ENCODE measurements around the gene NDST3. TPM values are rescaled to one million over a fixed set of nuclear protein-coding genes. Genes with fewer than 3 reads are reported as not detected.

NDST3 gene
- total RNA-seq, 1 experiment from 2014 or later, result not detected

- no peaks in the 10 kb centered on the region for H3K27me3 ChIP-seq (ENCODE audit: control insufficient read depth, insufficient read depth, low read length)
- H3K27ac ChIP-seq (ENCODE audit: low read length), result no peak overlapping the region
- POLR2A ChIA-PET, result no interaction called here
- no peak overlapping the region for H3K4me3 ChIP-seq (ENCODE audit: low read depth in 2 of 2, low read length in 2 of 2)
- 0 out of 2 replicates have a peak, but pooled peaks have one; percentile 9 for ATAC-seq
- in situ Hi-C loops (cut with HindIII; ENCODE audit: low pct_unique_long_range_greater_than_20kb, low sequenced_read_pairs) (no loop called here), intact Hi-C loops (cut with micrococcal nuclease; ENCODE audit: unreplicated experiment) (loop anchor here (2.0 kb wide), 1 partner anchor 71 kb away; the partner anchor contains the start of gene PRSS12)
- no TSS peak for BruUV-seq (replicated peaks)
- no peaks in the 10 kb centered on the region for H3K9me3 ChIP-seq (ENCODE audit: control insufficient read depth, insufficient read depth, low read depth, low read length)
- peaks cover 14% of the 10 kb centered on the region for H3K36me3 ChIP-seq (ENCODE audit: control insufficient read depth, insufficient read depth, low read length)
- peaks cover 16% of the 10 kb centered on the region for H3K4me1 ChIP-seq (ENCODE audit: control insufficient read depth, insufficient read depth, low read length)
- TF ChIP-seq CTCF (IDR thresholded peaks at IDR 0.05), result no peak
- TF ChIP-seq POLR2AphosphoS5 (IDR thresholded peaks at IDR 0.05; ENCODE audit: low read depth, low read length), result no peak; the same call in 1 of the 2 replicates
- CTCF ChIA-PET, result no interaction called here
- DNase-seq (ENCODE audit: low read depth, low spot score), result no peak
Measured at GRCh38 chr4:118281611-118282442, 247.5 kb downstream of the NDST3 start.

- in situ Hi-C loops (cut with HindIII; ENCODE audit: low pct_unique_long_range_greater_than_20kb, low sequenced_read_pairs), result no loop called here
- Histone ChIP-seq H3K27ac (ENCODE audit: low read length) (no peak overlapping the region), H3K4me1 (ENCODE audit: control insufficient read depth, insufficient read depth, low read length) (peaks cover 16% of the 10 kb centered on the region), H3K36me3 (ENCODE audit: control insufficient read depth, insufficient read depth, low read length) (peaks cover 14% of the 10 kb centered on the region), H3K27me3 (ENCODE audit: control insufficient read depth, insufficient read depth, low read length) (no peaks in the 10 kb centered on the region), H3K9me3 (ENCODE audit: control insufficient read depth, insufficient read depth, low read depth, low read length) (no peaks in the 10 kb centered on the region), H3K4me3 (ENCODE audit: low read depth in 2 of 2, low read length in 2 of 2) (no peak overlapping the region)
- CTCF ChIA-PET, result no interaction called here
- intact Hi-C loops (cut with micrococcal nuclease; ENCODE audit: unreplicated experiment), result no loop called here
- DNase-seq (ENCODE audit: low read depth, low spot score) (no peak), ATAC-seq (no peak)
- BruUV-seq (replicated peaks), result no TSS peak
- TF ChIP-seq SIN3A (IDR thresholded peaks at IDR 0.05; ENCODE audit: borderline replicate concordance, insufficient read depth, low read depth, low read length), result no peak
- no peak for TF ChIP-seq REST (IDR thresholded peaks at IDR 0.05; ENCODE audit: insufficient read depth in 1 of 2, low read depth in 2 of 2, low read length in 1 of 2)
- no peak for TF ChIP-seq POLR2AphosphoS5 (IDR thresholded peaks at IDR 0.05; ENCODE audit: low read depth, low read length)
- TF ChIP-seq CTCF (IDR thresholded peaks at IDR 0.05), result no peak
- POLR2A ChIA-PET, result no interaction called here
Measured at GRCh38 chr4:118282692-118283091, 248.4 kb downstream of the NDST3 start.

All from Panc1 (cell line).